SJCRH30 (cell line): Measurements from ENCODE around the gene RETN. TPM values are rescaled to one million over a fixed set of nuclear protein-coding genes. Genes with fewer than 3 reads are reported as not detected.

Experiments used
- DNase-seq, 2 experiments: peaks; one replicate each; pipeline ENCODE4 v3.0.0-alpha.2; 2015 to 2020
- H3K27ac ChIP-seq: fragments of 250-450 bp; sonication (Bioruptor Pico); 2 replicates; pipeline ENCODE4 v1.5.1; 2020; ENCODE audit warnings: mild to moderate bottlenecking, moderate library complexity
- H3K27me3 ChIP-seq: fragments of 250-450 bp; sonication (Bioruptor Pico); 2 replicates; pipeline ENCODE4 v1.5.1; 2020; ENCODE audit warnings: mild to moderate bottlenecking, moderate library complexity
- H3K36me3 ChIP-seq: fragments of 250-450 bp; sonication (Bioruptor Pico); 2 replicates; pipeline ENCODE4 v1.5.1; 2020; ENCODE audit warnings: mild to moderate bottlenecking, moderate library complexity
- H3K4me1 ChIP-seq: fragments of 250-450 bp; sonication (Bioruptor Pico); 2 replicates; pipeline ENCODE4 v1.5.1; 2020; ENCODE audit warnings: mild to moderate bottlenecking, moderate library complexity
- H3K4me3 ChIP-seq: fragments of 250-450 bp; sonication (Bioruptor Pico); 2 replicates; pipeline ENCODE4 v1.5.1; 2020; ENCODE audit warnings: mild to moderate bottlenecking, moderate library complexity
- H3K9me3 ChIP-seq: fragments of 250-450 bp; sonication (Bioruptor Pico); replicated peaks from 2 replicates; pipeline ENCODE4 v1.5.1; 2020; ENCODE audit warnings: mild to moderate bottlenecking, moderate library complexity
- total RNA-seq: library from RNA; depleted of rRNA; stranded (reverse); fragments of >200 nt; shearing (Covaris generic); gene quantifications from 2 replicates; pipeline ENCODE4 v1.2.3, GENCODE V29; 2014

Gene RETN
- total RNA-seq, 1 experiment from 2014 or later = not detected

GRCh38 chr19:7698583-7698982, 29.7 kb downstream of the RETN start:
- no peaks in the 10 kb centered on the region for H3K27me3 ChIP-seq
- no peak overlapping the region for H3K27ac ChIP-seq
- H3K9me3 ChIP-seq = no peaks in the 10 kb centered on the region
- DNase-seq = no peak
- H3K4me1 ChIP-seq = no peaks in the 10 kb centered on the region
- no peaks in the 10 kb centered on the region for H3K36me3 ChIP-seq
- no peak overlapping the region for H3K4me3 ChIP-seq

GRCh38 chr19:7699003-7699402, 30.2 kb downstream of the RETN start:
- H3K27me3 ChIP-seq = no peaks in the 10 kb centered on the region
- no peak overlapping the region for H3K4me3 ChIP-seq
- DNase-seq = no peak
- H3K4me1 ChIP-seq = no peaks in the 10 kb centered on the region
- H3K9me3 ChIP-seq = no peaks in the 10 kb centered on the region
- no peaks in the 10 kb centered on the region for H3K36me3 ChIP-seq
- H3K27ac ChIP-seq = no peak overlapping the region

GRCh38 chr19:7699417-7700401, 30.9 kb downstream of the RETN start:
- Histone ChIP-seq H3K9me3 (no peaks in the 10 kb centered on the region), H3K4me3 (no peak overlapping the region), H3K4me1 (no peaks in the 10 kb centered on the region), H3K27ac (no peak overlapping the region), H3K36me3 (no peaks in the 10 kb centered on the region), H3K27me3 (no peaks in the 10 kb centered on the region)
- DNase-seq = no peak

- Histone ChIP-seq H3K9me3 (no peaks in the 10 kb centered on the region), H3K27ac (no peak overlapping the region), H3K4me1 (no peaks in the 10 kb centered on the region), H3K36me3 (no peaks in the 10 kb centered on the region), H3K27me3 (no peaks in the 10 kb centered on the region), H3K4me3 (no peak overlapping the region)
- DNase-seq = no peak
Observed at GRCh38 chr19:7701049-7701653, 32.3 kb downstream of the RETN start.

GRCh38 chr19:7701654-7702457, 33.0 kb downstream of the RETN start, which contains the start of gene FCER2:
FCER2 (minus strand) TSS chr19:7702131; CDS start chr19:7699760, 2,371 bp downstream.
- Histone ChIP-seq H3K27ac (no peak within 1 kb of the TSS), H3K4me3 (no peak within 1 kb of the TSS), H3K9me3 (no peaks in the 10 kb centered on the region), H3K36me3 (no peaks in the 10 kb centered on the region), H3K27me3 (no peaks in the 10 kb centered on the region), H3K4me1 (no peaks in the 10 kb centered on the region)
- no peak for DNase-seq

GRCh38 chr19:7703332-7703731, 34.5 kb downstream of the RETN start:
- H3K27me3 ChIP-seq = no peaks in the 10 kb centered on the region
- H3K9me3 ChIP-seq = no peaks in the 10 kb centered on the region
- no peak overlapping the region for H3K4me3 ChIP-seq
- no peak overlapping the region for H3K27ac ChIP-seq
- no peaks in the 10 kb centered on the region for H3K36me3 ChIP-seq
- DNase-seq = no peak
- H3K4me1 ChIP-seq = no peaks in the 10 kb centered on the region

- H3K4me1 ChIP-seq = no peaks in the 10 kb centered on the region
- H3K9me3 ChIP-seq = no peaks in the 10 kb centered on the region
Observed at GRCh38 chr19:7704280-7705060, 35.6 kb downstream of the RETN start.

GRCh38 chr19:7705387-7706187, 36.7 kb downstream of the RETN start:
- no peak for DNase-seq
- Histone ChIP-seq H3K27ac (no peak overlapping the region), H3K36me3 (no peaks in the 10 kb centered on the region), H3K4me3 (no peak overlapping the region), H3K9me3 (no peaks in the 10 kb centered on the region), H3K4me1 (no peaks in the 10 kb centered on the region), H3K27me3 (no peaks in the 10 kb centered on the region)

More at GRCh38 chr19:7704280-7705060, 35.6 kb downstream of the RETN start:
- Histone ChIP-seq H3K27me3 (no peaks in the 10 kb centered on the region), H3K27ac (no peak overlapping the region), H3K4me3 (no peak overlapping the region), H3K36me3 (no peaks in the 10 kb centered on the region)
- DNase-seq = no peak

GRCh38 chr19:7706188-7706954, 37.5 kb downstream of the RETN start:
- Histone ChIP-seq H3K9me3 (no peaks in the 10 kb centered on the region), H3K27ac (no peak overlapping the region), H3K4me1 (no peaks in the 10 kb centered on the region), H3K27me3 (no peaks in the 10 kb centered on the region), H3K4me3 (no peak overlapping the region), H3K36me3 (no peaks in the 10 kb centered on the region)
- DNase-seq = no peak

- Histone ChIP-seq H3K4me3 (no peak overlapping the region), H3K9me3 (no peaks in the 10 kb centered on the region), H3K4me1 (no peaks in the 10 kb centered on the region), H3K36me3 (no peaks in the 10 kb centered on the region), H3K27me3 (no peaks in the 10 kb centered on the region), H3K27ac (no peak overlapping the region)
- DNase-seq = no peak
Observed at GRCh38 chr19:7706955-7707456, 38.2 kb downstream of the RETN start.

GRCh38 chr19:7709932-7710460, 41.1 kb downstream of the RETN start:
- Histone ChIP-seq H3K36me3 (no peaks in the 10 kb centered on the region), H3K4me3 (no peak overlapping the region), H3K9me3 (no peaks in the 10 kb centered on the region), H3K4me1 (no peaks in the 10 kb centered on the region), H3K27ac (no peak overlapping the region), H3K27me3 (no peaks in the 10 kb centered on the region)
- no peak for DNase-seq

GRCh38 chr19:7710616-7711015, 41.8 kb downstream of the RETN start:
- no peak overlapping the region for H3K4me3 ChIP-seq
- no peaks in the 10 kb centered on the region for H3K4me1 ChIP-seq
- no peak overlapping the region for H3K27ac ChIP-seq
- no peaks in the 10 kb centered on the region for H3K9me3 ChIP-seq
- DNase-seq = no peak
- no peaks in the 10 kb centered on the region for H3K27me3 ChIP-seq
- no peaks in the 10 kb centered on the region for H3K36me3 ChIP-seq

GRCh38 chr19:7715671-7716070, 46.8 kb downstream of the RETN start:
- Histone ChIP-seq H3K9me3 (no peaks in the 10 kb centered on the region; the same call in 1 of the 2 replicates), H3K27me3 (no peaks in the 10 kb centered on the region), H3K4me1 (no peaks in the 10 kb centered on the region), H3K4me3 (no peak overlapping the region), H3K27ac (no peak overlapping the region), H3K36me3 (no peaks in the 10 kb centered on the region)
- no peak for DNase-seq
